ENCODE measurements around the gene CYTH2. TPM values are rescaled to one million over a fixed set of nuclear protein-coding genes. Genes with fewer than 3 reads are reported as not detected.

The CYTH2 gene
- total RNA-seq, 1 donor from 2014 or later: 67.1 TPM

DNA sequence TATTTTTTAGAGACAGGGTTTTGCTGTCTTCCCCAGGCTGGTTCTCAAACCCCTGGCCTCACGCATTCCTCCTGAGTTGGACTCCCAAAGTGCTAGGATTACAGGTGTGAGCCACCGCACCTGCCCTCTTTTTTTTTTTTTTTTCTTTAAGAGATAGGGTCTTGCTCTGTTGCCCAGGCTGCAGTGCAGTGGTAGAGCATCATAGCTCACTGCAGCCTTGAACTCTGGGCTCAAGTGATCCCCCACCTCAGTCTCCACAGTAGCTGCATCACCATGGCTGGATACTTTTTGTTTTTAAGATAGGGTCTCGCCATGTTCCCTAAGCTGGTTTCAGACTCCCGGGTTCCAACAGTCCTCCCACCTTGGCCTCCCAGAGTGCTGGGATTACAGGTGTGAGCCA lies 12.3 kb upstream of the CYTH2 start:
- DNase-seq (ENCODE audit: low read depth) (no peak), FAIRE-seq (no peak)
- H3K27me3 Mint-ChIP-seq (ENCODE audit: low read depth, unreplicated experiment): no peaks in the 10 kb centered on the region
- H3K27ac ChIP-seq (ENCODE audit: low read depth, low read length): no peak overlapping the region
- H3K4me1 Mint-ChIP-seq (ENCODE audit: low read depth, unreplicated experiment): no peaks in the 10 kb centered on the region
- peaks cover 9% of the 10 kb centered on the region for H3K36me3 Mint-ChIP-seq (ENCODE audit: low read depth, unreplicated experiment)
- peaks cover 23% of the 10 kb centered on the region for H3K79me2 ChIP-seq (ENCODE audit: insufficient read depth, low read length)
- no peak overlapping the region for H3K4me2 ChIP-seq (ENCODE audit: low read length)
- H4K20me1 ChIP-seq (ENCODE audit: insufficient read depth, low read length): peaks cover 47% of the 10 kb centered on the region
- H3K36me3 ChIP-seq (ENCODE audit: insufficient read depth, low read length): peaks cover 22% of the 10 kb centered on the region
- no peaks in the 10 kb centered on the region for H3K9me3 Mint-ChIP-seq (ENCODE audit: unreplicated experiment)
- no peaks in the 10 kb centered on the region for H3K9me3 ChIP-seq (ENCODE audit: insufficient read depth, low read depth, low read length)
- no peaks in the 10 kb centered on the region for H3K27me3 ChIP-seq (ENCODE audit: insufficient read depth, low read length)
- no peak overlapping the region for H3K4me3 ChIP-seq (ENCODE audit: insufficient read depth, low read depth, low read length)
- H3K27ac Mint-ChIP-seq (ENCODE audit: unreplicated experiment): no peak overlapping the region
- TF ChIP-seq, protein P1, sequence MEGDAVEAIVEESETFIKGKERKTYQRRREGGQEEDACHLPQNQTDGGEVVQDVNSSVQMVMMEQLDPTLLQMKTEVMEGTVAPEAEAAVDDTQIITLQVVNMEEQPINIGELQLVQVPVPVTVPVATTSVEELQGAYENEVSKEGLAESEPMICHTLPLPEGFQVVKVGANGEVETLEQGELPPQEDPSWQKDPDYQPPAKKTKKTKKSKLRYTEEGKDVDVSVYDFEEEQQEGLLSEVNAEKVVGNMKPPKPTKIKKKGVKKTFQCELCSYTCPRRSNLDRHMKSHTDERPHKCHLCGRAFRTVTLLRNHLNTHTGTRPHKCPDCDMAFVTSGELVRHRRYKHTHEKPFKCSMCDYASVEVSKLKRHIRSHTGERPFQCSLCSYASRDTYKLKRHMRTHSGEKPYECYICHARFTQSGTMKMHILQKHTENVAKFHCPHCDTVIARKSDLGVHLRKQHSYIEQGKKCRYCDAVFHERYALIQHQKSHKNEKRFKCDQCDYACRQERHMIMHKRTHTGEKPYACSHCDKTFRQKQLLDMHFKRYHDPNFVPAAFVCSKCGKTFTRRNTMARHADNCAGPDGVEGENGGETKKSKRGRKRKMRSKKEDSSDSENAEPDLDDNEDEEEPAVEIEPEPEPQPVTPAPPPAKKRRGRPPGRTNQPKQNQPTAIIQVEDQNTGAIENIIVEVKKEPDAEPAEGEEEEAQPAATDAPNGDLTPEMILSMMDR (IDR thresholded peaks at IDR 0.05; ENCODE audit: insufficient read depth, low read depth, low read length): no peak
- TF ChIP-seq EZH2 (IDR thresholded peaks at IDR 0.05; ENCODE audit: insufficient read depth, low read length): no peak
- H3K4me1 ChIP-seq (ENCODE audit: insufficient read depth, low read length): no peaks in the 10 kb centered on the region
- H3K4me3 Mint-ChIP-seq (ENCODE audit: unreplicated experiment): no peak overlapping the region
- H3K9ac ChIP-seq (ENCODE audit: low read length): no peak overlapping the region
- H2AFZ ChIP-seq (ENCODE audit: low read depth, low read length): no peak overlapping the region

DNA sequence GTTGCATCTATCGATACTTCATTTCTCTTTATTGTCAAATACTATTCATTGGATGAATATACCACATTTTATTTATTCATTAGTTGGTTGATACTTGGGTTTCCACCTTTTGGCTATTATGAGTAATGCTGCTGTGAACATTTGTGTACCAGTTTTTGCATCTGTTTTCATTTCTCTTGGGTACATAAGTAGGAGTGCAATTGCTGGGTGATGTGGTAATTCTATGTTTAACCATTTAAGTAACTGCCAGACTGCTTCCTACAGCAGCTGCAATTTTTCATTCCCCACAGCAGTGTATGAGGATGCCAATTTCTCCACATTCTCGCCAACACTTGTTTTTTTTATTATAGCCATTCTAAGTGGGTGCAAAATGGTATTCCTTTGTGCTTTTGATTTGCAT lies 11.2 kb upstream of the CYTH2 start:
- no peak for FAIRE-seq
- TF ChIP-seq, protein P1 (IDR thresholded peaks at IDR 0.05; ENCODE audit: insufficient read depth, low read depth, low read length): no peak
- no peak for TF ChIP-seq EZH2 (IDR thresholded peaks at IDR 0.05; ENCODE audit: insufficient read depth, low read length)
- H2AFZ ChIP-seq (ENCODE audit: low read depth, low read length): no peak overlapping the region

DNA sequence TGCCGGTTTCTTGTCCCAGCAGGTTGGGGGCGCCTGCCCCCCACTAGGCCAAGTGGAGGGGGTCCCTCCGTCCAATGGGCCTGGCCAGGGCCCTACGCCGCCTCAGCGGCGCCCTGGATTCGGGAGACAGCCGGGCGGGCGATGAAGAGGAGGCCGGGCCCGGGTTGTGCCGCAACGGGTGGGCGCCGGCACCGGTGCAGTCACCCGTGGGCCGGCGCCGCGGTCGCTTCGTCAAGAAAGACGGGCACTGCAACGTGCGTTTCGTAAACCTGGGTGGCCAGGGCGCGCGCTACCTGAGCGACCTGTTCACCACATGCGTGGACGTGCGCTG lies 7.6 kb upstream of the CYTH2 start:
- no peak for FAIRE-seq
- Mint-ChIP-seq H3K27me3 (ENCODE audit: low read depth, unreplicated experiment) (no peaks in the 10 kb centered on the region), H3K36me3 (ENCODE audit: low read depth, unreplicated experiment) (peaks cover 8% of the 10 kb centered on the region), H3K4me3 (ENCODE audit: unreplicated experiment) (no peak overlapping the region), H3K4me1 (ENCODE audit: low read depth, unreplicated experiment) (peaks cover under 1% of the 10 kb centered on the region), H3K27ac (ENCODE audit: unreplicated experiment) (no peak overlapping the region), H3K9me3 (ENCODE audit: unreplicated experiment) (peaks cover 2% of the 10 kb centered on the region)
- Histone ChIP-seq H3K4me3 (ENCODE audit: insufficient read depth, low read depth, low read length) (no peak overlapping the region), H3K4me1 (ENCODE audit: insufficient read depth, low read length) (peaks cover 4% of the 10 kb centered on the region), H3K9ac (ENCODE audit: low read length) (no peak overlapping the region), H3K27ac (ENCODE audit: low read depth, low read length) (no peak overlapping the region), H3K79me2 (ENCODE audit: insufficient read depth, low read length) (no peaks in the 10 kb centered on the region), H4K20me1 (ENCODE audit: insufficient read depth, low read length) (peaks cover 12% of the 10 kb centered on the region), H3K36me3 (ENCODE audit: insufficient read depth, low read length) (peaks cover 6% of the 10 kb centered on the region), H3K27me3 (ENCODE audit: insufficient read depth, low read length) (no peaks in the 10 kb centered on the region), H2AFZ (ENCODE audit: low read depth, low read length) (no peak overlapping the region), H3K4me2 (ENCODE audit: low read length) (no peak overlapping the region), H3K9me3 (ENCODE audit: insufficient read depth, low read depth, low read length) (no peaks in the 10 kb centered on the region)
- TF ChIP-seq EZH2 (IDR thresholded peaks at IDR 0.05; ENCODE audit: insufficient read depth, low read length): no peak
- TF ChIP-seq, protein P1 (IDR thresholded peaks at IDR 0.05; ENCODE audit: insufficient read depth, low read depth, low read length): no peak
- DNase-seq (ENCODE audit: low read depth): no peak

More for the DNA sequence above, 11.2 kb upstream of the CYTH2 start:
- Histone ChIP-seq H4K20me1 (ENCODE audit: insufficient read depth, low read length) (peaks cover 44% of the 10 kb centered on the region), H3K36me3 (ENCODE audit: insufficient read depth, low read length) (peaks cover 20% of the 10 kb centered on the region), H3K27me3 (ENCODE audit: insufficient read depth, low read length) (no peaks in the 10 kb centered on the region), H3K27ac (ENCODE audit: low read depth, low read length) (no peak overlapping the region), H3K79me2 (ENCODE audit: insufficient read depth, low read length) (peaks cover 14% of the 10 kb centered on the region), H3K9ac (ENCODE audit: low read length) (no peak overlapping the region), H3K9me3 (ENCODE audit: insufficient read depth, low read depth, low read length) (no peaks in the 10 kb centered on the region), H3K4me1 (ENCODE audit: insufficient read depth, low read length) (no peaks in the 10 kb centered on the region), H3K4me2 (ENCODE audit: low read length) (no peak overlapping the region), H3K4me3 (ENCODE audit: insufficient read depth, low read depth, low read length) (no peak overlapping the region)
- H3K4me3 Mint-ChIP-seq (ENCODE audit: unreplicated experiment): no peak overlapping the region
- no peaks in the 10 kb centered on the region for H3K4me1 Mint-ChIP-seq (ENCODE audit: low read depth, unreplicated experiment)
- H3K36me3 Mint-ChIP-seq (ENCODE audit: low read depth, unreplicated experiment): peaks cover 6% of the 10 kb centered on the region
- DNase-seq (ENCODE audit: low read depth): no peak
- H3K27ac Mint-ChIP-seq (ENCODE audit: unreplicated experiment): no peak overlapping the region
- no peaks in the 10 kb centered on the region for H3K9me3 Mint-ChIP-seq (ENCODE audit: unreplicated experiment)
- H3K27me3 Mint-ChIP-seq (ENCODE audit: low read depth, unreplicated experiment): no peaks in the 10 kb centered on the region

Measured in astrocyte (in vitro differentiated cells and primary cell).